ACHN (cell line): ENCODE results near the gene RCBTB1.
"Not testable (repeated sequence)": the region's sequence is repeated elsewhere in the genome, so short reads cannot be mapped to it uniquely, and the experiment has no call there.

Source experiments
- DNase-seq: peaks from one replicate; pipeline ENCODE4 v3.0.0-alpha.2; 2015
- in situ Hi-C: cut with HindIII; loops from 2 replicates; pipeline ENCODE4 v1.10.0; 2017; ENCODE audit warnings: low sequenced_read_pairs, low pct_ligation_motif_present, low pct_unique_long_range_greater_than_20kb

Gene RCBTB1

GRCh38 chr13:49585220-49586157 is at the start of gene RCBTB1:
RCBTB1 (minus strand) TSS chr13:49585558; CDS start chr13:49567279, 18,279 bp downstream.
- peak; percentile 58 for DNase-seq
- in situ Hi-C loops: no loop called here

DNA sequence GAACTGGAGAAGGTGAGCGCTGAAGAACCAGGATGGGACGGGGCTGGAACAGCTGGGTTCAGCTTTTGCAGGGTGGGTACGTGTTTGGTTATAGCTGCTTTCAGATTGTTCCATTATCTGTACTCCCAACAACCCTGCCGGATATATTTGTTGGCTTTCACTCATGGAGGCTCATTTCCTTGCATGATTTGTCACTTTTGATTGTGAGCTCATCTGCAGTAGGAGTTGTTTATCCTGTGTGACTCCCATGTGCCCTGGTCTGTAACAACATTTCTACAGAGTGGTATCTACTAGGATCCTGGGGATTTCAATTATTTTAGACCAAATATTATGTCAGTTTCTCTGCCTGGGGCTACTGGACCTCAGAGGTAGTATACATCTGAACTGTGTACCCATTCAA is 48.4 kb upstream of the RCBTB1 start:
- no peak for DNase-seq
- in situ Hi-C loops: no loop called here

DNA sequence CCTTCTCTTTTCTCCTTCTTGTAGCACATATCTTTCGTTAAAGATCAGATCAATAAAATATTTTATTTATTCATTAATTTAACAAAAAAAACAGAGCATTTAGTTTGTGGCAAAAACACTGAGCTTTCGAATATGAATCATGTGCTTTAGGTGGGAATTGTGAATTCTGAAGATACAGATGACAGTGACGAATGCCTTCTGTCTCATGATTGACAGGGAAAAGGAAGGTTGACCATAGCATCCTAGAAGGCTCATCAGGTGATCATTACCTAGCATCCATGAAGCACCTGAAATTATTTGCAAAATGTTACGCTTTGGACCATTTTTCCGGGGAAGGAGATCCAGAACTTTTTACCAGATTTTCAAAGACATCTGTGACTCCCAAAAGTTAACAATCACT is 46.8 kb upstream of the RCBTB1 start:
- DNase-seq: no peak
- in situ Hi-C loops: no loop called here

DNA sequence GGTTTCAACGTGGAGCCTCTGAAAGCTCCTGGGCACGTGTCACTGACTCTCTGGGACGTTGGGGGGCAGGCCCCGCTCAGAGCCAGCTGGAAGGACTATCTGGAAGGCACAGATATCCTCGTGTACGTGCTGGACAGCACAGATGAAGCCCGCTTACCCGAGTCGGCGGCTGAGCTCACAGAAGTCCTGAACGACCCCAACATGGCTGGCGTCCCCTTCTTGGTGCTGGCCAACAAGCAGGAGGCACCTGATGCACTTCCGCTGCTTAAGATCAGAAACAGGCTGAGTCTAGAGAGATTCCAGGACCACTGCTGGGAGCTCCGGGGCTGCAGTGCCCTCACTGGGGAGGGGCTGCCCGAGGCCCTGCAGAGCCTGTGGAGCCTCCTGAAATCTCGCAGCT is 45.2 kb upstream of the RCBTB1 start:
- in situ Hi-C loops: no loop called here
- no peak for DNase-seq

DNA sequence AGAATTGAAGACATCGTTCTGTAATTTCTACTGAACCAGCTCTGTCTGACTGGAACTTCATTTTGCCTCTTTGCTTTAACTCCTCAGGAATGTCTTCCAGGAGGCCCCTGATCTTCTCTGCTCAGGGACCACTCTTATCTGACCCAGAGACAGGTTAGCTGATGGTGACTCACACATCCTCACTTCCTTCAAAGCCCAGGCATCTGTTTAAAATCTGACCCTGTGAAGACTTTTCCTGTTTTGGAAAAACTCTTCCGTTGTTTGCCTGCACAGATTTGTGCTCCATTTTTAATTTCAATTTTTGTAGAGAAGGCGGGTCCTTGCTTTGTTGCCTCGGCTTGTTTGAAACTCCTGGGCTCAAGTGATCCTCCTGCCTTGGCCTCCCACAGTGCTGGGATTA is 44.6 kb upstream of the RCBTB1 start:
- no peak for DNase-seq
- in situ Hi-C loops: no loop called here

- DNase-seq: no peak
- in situ Hi-C loops: no loop called here
Measured at GRCh38 chr13:49629196-49629938, 44.0 kb upstream of the RCBTB1 start.

DNA sequence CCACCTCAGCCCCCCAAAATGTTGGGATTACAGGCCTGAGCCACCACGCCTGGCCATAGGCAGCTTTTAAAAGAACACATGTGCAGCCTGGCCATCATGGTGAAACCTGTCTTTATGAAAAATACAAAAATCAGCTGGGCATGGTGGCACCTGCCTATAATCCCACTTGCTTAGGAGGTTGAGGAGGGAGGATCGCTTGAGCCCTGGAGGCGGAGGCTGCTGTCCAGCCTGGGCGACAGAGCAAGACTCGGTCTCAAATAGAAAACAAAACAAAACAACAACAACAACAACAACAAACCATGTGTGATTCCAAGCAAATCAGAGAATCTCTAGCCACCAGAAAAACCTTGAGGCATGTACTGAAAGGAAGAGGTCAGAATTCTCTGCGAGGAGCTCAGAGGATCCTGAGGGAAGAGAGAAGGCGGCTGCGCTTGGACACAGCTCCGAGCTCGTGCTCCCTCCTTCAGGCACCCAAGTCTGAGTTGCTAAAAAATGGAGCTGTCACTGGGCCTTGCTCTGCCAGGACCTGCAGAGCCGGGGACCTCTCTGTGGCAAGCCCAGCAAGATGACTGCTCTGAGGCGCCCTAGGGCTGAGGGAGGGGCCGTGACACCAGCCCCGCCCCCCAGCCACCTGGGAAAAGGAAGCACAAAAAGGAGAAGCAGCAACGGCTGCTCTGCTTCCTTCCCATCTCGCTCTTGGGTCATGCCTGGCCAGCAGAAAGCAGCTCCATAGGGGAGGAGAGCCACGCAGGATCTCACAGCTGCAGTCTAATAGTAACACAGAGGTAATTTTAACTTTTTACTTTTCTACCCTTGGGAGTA is 42.7 kb upstream of the RCBTB1 start, which contains the start of gene ARL11:
TSS of gene ARL11 (plus strand) at position 677 of the 822 bp plus-strand sequence. CDS start 1,941 bp downstream, outside the sequence.
- in situ Hi-C loops: no loop called here
- no peak for DNase-seq

- in situ Hi-C loops: no loop called here
- DNase-seq: no peak
Measured at GRCh38 chr13:49625392-49626079, 40.2 kb upstream of the RCBTB1 start.

DNA sequence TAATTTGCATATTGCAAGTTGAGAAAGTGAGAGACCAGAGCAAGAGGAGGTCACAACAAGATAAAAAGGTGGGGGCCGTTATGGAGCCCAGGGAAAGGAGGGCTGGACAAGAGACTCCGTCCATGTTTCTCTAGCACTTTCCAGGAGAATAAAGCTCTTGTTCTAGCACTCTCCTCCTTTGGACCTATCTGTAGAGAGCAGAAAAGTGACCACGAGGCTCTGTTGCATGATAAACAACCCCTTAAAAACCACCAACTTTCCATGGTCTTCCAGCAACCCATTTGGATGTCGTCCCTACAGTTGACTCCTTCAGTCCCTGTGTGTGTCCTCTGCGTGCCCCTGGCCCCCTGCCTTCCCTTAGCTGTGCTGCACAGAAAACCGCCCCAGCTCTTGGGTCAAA is 38.9 kb upstream of the RCBTB1 start:
- in situ Hi-C loops: no loop called here
- DNase-seq: no peak

DNA sequence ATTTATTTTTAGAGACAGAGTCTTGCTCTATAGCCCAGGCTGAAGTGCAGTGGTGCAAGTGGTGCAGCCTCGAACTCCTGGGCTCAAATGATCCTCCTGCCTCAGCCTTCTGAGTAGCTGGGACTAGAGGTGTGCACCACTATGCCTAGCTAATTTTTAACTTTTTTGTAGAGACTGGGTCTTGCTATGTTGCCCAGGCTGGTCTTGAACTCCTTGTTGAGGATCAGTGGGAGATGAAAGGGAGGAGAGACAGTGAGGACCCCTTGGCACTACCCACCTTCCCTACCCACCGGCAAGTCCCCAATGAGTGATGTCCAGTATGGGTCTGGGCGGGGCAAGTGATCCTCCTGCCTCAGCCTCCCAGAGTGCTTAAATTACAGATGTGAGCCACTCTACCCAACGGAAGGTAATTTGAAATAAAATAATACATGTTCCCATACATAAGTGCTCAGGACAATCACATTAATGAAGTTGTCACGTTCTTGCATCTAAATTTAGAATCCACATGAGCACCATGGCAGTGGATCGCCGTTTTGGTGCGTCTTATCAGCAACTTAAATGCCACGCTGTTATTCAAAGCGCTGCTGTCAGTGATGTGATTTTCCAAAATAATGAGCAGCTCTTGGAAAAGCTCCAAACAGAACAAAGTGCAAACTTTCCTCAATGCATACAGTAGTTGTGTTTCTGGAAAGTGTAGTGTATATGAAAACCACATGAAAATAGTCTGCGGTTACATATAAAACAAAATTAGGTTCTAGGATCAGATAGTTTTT is 37.0 kb upstream of the RCBTB1 start:
- no peak for DNase-seq
- in situ Hi-C loops: no loop called here

- DNase-seq: no peak
- in situ Hi-C loops: no loop called here
Measured at GRCh38 chr13:49620170-49620621, 34.8 kb upstream of the RCBTB1 start.

GRCh38 chr13:49616676-49617065 is 31.3 kb upstream of the RCBTB1 start:
- in situ Hi-C loops: no loop called here

GRCh38 chr13:49615836-49616675 is 30.7 kb upstream of the RCBTB1 start:
- in situ Hi-C loops: no loop called here
- DNase-seq: no peak

More at GRCh38 chr13:49616676-49617065, 31.3 kb upstream of the RCBTB1 start:
- DNase-seq: no peak

DNA sequence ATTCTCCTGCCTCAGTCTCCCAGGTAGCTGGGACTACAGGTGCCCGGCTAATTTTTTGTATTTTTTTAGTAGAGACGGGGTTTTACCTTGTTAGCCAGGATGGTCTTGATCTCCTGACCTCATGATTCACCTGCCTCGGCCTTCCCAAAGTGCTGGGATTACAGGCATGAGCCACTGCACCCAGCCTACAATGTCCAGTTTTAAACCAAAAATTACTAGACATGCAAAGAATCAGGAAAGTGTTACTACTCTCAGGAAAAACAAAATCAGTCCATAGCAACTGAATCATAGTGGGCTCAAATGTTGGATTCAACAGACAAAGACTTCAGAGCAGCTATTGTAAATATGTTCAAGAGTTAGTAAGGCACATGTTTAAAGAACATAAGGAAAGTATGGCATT is 26.7 kb upstream of the RCBTB1 start:
- DNase-seq, in situ Hi-C loops: not testable (repeated sequence)

- no peak for DNase-seq
- in situ Hi-C loops: no loop called here
Measured at GRCh38 chr13:49610176-49610575, 24.8 kb upstream of the RCBTB1 start.

DNA sequence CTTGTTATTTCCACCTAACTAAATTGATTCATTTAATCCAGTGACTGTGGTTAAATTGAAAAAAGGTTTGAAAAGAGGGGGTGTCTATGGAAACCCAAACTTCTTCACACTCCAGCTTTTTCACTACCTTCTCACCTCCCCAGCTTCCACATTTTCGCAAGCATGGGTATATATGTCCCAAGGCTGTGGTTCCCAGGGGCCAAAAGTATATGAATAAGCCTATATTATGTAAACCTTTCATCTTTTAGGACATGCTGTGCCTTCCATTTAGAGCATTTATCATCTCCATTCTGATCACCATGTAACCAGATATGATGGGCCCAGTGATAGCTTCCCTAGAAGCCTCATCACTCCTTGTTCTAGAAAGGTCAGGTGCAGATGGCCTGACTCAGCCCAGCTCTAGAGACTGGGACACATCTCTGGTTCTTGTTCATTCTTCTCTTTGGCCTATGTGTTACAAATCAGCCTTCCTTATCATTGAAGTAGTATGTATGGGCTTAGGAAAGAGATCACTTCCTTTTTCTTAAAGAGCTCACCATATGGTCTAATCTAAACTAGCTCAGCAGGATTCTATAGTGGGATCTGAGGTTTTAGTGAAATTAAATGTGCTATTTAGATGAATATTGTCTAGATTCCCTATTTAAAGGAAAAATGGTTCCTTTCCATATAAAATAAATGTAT is 23.4 kb upstream of the RCBTB1 start:
- DNase-seq: no peak
- in situ Hi-C loops: no loop called here
